Natural killer cell (primary cell): ENCODE results near the gene SLC7A7. TPM values are rescaled to one million over a fixed set of nuclear protein-coding genes. Genes with fewer than 3 reads are reported as not detected.

Experiments
- ATAC-seq, 3 donors: fragments of 150-1000 bp in 2 of 3; fragments of 200-7000 bp in 1 of 3; cut with Tn5 transposase; 1 replicate in 1 of 3; 2 replicates in 2 of 3; pipeline ENCODE4 v1.10.0; 2021; ENCODE audit warnings: mild to moderate bottlenecking in 2 of 3, moderate library complexity in 2 of 3
- DNase-seq, 2 donors: peaks; one replicate each; pipeline versions ENCODE4 v3.0.0 to v3.0.0-alpha.2; 2013 to 2021; ENCODE audit warnings: mixed read lengths in 1 of 2
- H3K27ac ChIP-seq: one replicate; pipeline ENCODE4 v1.5.1; 2013; ENCODE audit warnings: mild to moderate bottlenecking, low read length
- H3K27me3 ChIP-seq: one replicate; pipeline ENCODE4 v1.6.1; 2013; ENCODE audit warnings: low read length; ENCODE audit not compliant: control insufficient read depth, insufficient read depth
- H3K36me3 ChIP-seq: one replicate; pipeline ENCODE4 v1.6.1; 2013; ENCODE audit warnings: low read length; ENCODE audit not compliant: control insufficient read depth, insufficient read depth
- H3K4me1 ChIP-seq: one replicate; pipeline ENCODE4 v1.6.1; 2013; ENCODE audit warnings: low read length; ENCODE audit not compliant: control insufficient read depth, insufficient read depth
- H3K4me3 ChIP-seq: one replicate; pipeline ENCODE4 v1.5.1; 2013; ENCODE audit warnings: low read length
- H3K9me3 ChIP-seq: one replicate; pipeline ENCODE4 v1.6.1; 2013; ENCODE audit warnings: low read length; ENCODE audit not compliant: control insufficient read depth, insufficient read depth
- H3K27ac Mint-ChIP-seq, 2 donors: one replicate each; pipeline ENCODE4 v1.8.0; 2022; ENCODE audit warnings: mild to moderate bottlenecking in 2 of 2, mixed read lengths in 2 of 2, moderate library complexity in 1 of 2
- H3K27me3 Mint-ChIP-seq, 2 donors: one replicate each; pipeline ENCODE4 v1.8.0; 2022; ENCODE audit warnings: low read depth in 2 of 2, mixed read lengths in 2 of 2
- H3K36me3 Mint-ChIP-seq: one replicate; pipeline ENCODE4 v1.8.0; 2022; ENCODE audit warnings: mixed read lengths
- H3K4me1 Mint-ChIP-seq, 2 donors: one replicate each; pipeline ENCODE4 v1.8.0; 2022; ENCODE audit warnings: mixed read lengths in 2 of 2
- H3K4me3 Mint-ChIP-seq: one replicate; pipeline ENCODE4 v1.8.0; 2022; ENCODE audit warnings: mild to moderate bottlenecking, moderate library complexity, mixed read lengths
- H3K9me3 Mint-ChIP-seq, 2 donors: one replicate each; pipeline ENCODE4 v1.8.0; 2022; ENCODE audit warnings: mixed read lengths in 2 of 2
- WGBS: methylation state at CpG from one replicate; pipeline ENCODE4 v1.1.7; 2013; ENCODE audit warnings: missing lambda C conversion rate; ENCODE audit not compliant: insufficient coverage; 5-methylcytosine and 5-hydroxymethylcytosine counted together
- intact Hi-C: fragments of 100-400 bp; cut with micrococcal nuclease; formaldehyde crosslinking; loops from one replicate; pipeline ENCODE4 v1.14.2; 2022
- total RNA-seq, 4 donors: library from RNA; stranded (reverse); fragments of 120-200 nt in 1 of 4; gene quantifications; one replicate each; pipeline versions ENCODE4 v1.2.3 to v1.2.4, GENCODE V29; 2013 to 2022
- TF ChIP-seq, protein P1 (sequence below): fragments of 200-600 bp; IDR thresholded peaks from one replicate; pipeline ENCODE4 v1.8.0; 2022; ENCODE audit warnings: antibody characterized with exemption

SLC7A7 gene
- total RNA-seq, 3 donors from 2014 or later (not counting 1 experiment from before 2014, with no cell fraction given): 4.3 to 16.8 (median 9.6) TPM

DNA sequence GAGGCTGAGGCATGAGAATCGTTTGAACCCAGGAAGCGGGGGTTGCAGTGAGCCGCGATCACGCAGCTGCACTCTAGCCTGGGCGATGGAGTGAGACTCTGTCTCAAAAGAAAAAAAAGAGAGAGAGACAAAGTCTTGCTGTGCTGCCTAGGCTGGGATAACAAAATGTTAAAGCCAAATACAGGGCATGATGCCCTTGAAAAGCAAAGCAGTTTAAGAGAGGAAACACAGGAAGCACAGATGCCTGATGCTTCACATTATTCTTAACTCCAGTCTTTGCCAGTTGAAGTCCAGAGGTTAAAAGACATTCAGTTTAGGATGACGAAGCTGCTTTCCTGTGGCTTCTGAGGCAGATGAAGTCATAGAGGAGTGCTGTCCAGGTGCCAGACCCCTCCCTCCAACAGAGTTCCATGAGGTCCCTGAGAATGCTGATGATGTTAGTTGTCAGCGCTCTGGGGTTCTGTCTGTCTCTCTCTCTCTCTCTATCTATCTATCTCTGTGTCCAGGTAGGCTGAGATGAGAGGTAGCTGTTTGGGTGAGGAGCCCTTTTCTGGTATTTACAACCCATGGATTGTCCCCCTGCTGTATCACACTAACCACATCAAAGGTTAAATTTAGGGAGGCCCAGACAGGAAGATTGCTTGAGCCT lies 9.6 kb upstream of the SLC7A7 start:
- H3K27ac Mint-ChIP-seq: no peak overlapping the region
- H3K27me3 Mint-ChIP-seq: peaks cover 29 to 39% of the 10 kb centered on the region in 2 donors
- WGBS: 13% methylated on average over 7 of the region's 8 CpGs
- ATAC-seq (no peak), DNase-seq (no peak)
- H3K4me1 Mint-ChIP-seq: peaks cover 13 to 18% of the 10 kb centered on the region in 2 donors
- H3K36me3 Mint-ChIP-seq: no peaks in the 10 kb centered on the region
- no peaks in the 10 kb centered on the region for H3K9me3 ChIP-seq
- no peak overlapping the region for H3K27ac ChIP-seq
- H3K36me3 ChIP-seq: no peaks in the 10 kb centered on the region
- H3K27me3 ChIP-seq: peaks cover 9% of the 10 kb centered on the region
- H3K4me3 ChIP-seq: no peak overlapping the region
- peaks cover 21% of the 10 kb centered on the region for H3K4me1 ChIP-seq
- TF ChIP-seq, protein P1, sequence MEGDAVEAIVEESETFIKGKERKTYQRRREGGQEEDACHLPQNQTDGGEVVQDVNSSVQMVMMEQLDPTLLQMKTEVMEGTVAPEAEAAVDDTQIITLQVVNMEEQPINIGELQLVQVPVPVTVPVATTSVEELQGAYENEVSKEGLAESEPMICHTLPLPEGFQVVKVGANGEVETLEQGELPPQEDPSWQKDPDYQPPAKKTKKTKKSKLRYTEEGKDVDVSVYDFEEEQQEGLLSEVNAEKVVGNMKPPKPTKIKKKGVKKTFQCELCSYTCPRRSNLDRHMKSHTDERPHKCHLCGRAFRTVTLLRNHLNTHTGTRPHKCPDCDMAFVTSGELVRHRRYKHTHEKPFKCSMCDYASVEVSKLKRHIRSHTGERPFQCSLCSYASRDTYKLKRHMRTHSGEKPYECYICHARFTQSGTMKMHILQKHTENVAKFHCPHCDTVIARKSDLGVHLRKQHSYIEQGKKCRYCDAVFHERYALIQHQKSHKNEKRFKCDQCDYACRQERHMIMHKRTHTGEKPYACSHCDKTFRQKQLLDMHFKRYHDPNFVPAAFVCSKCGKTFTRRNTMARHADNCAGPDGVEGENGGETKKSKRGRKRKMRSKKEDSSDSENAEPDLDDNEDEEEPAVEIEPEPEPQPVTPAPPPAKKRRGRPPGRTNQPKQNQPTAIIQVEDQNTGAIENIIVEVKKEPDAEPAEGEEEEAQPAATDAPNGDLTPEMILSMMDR: no peak
- no peaks in the 10 kb centered on the region for H3K9me3 Mint-ChIP-seq
- intact Hi-C loops: loop anchor here (5.0 kb wide), 2 partner anchors 157 to 238 kb away; partner anchors contain the start of genes AJUBA and DAD1
- no peak overlapping the region for H3K4me3 Mint-ChIP-seq

DNA sequence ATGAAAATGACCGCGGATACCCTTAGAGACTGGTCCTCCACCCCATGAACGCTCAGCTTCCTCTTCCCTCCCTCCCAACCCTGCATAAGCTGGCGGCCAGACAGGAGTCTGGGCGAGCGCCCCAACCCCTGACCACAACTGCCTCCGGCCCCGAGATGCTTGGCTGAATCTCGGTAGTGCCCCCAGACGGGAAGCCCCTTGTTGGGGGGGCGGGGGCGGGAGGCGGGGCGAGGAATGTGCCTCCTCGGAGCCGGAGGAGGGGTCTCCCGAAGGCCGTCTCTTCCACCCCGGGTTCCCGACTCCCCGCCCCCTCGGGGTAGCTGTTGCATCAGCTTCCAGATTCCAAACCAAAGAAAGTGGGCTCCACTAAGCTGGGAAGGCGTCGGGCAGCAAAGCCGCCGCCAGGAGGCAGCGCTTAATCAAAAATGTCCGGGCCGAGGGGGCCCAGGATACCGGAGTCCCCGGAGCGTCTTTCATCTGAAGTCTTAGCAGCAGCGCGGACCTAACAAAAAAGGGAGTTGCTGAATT lies 7.4 kb upstream of the SLC7A7 start:
- H3K27ac ChIP-seq: peak overlapping the region; percentile 32
- no peak overlapping the region for H3K27ac Mint-ChIP-seq

DNA sequence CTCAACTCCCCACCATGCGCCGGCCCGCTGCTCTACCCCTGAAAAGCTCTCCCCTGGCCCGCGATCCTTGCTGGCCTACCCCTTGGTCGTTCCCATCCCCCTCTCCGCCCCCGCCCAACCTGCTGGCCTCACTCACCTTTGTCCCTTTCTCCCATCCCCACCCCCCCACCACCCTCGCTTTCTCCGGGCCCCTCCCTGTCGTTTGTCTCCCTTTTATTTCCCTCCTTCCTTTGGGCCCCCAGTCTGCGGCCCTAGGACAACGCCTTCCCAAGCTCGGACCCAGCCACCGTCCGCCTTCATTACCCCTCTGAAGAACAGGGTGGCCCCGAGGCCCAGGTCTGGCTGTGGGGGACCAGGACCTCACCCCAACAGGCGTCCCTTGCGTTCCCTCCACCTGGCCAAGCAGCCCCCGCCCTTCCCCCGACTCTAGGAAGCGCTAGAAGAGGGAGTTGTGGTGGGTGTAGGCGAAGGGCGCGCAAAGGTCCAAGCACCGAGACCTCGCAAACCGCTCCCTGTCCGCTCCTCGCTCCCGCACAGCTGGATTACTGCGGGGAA lies 6.9 kb upstream of the SLC7A7 start:
- Mint-ChIP-seq H3K4me3 (peak overlapping the region; percentile 35), H3K4me1 (peaks cover 7 to 14% of the 10 kb centered on the region in 2 donors), H3K9me3 (no peaks in the 10 kb centered on the region), H3K27ac (no peak overlapping the region), H3K36me3 (no peaks in the 10 kb centered on the region), H3K27me3 (peaks cover 32 to 47% of the 10 kb centered on the region in 2 donors)
- Histone ChIP-seq H3K4me1 (peaks cover 17% of the 10 kb centered on the region), H3K9me3 (no peaks in the 10 kb centered on the region), H3K4me3 (peak overlapping the region; percentile 13), H3K36me3 (no peaks in the 10 kb centered on the region), H3K27ac (peak overlapping the region; percentile 32), H3K27me3 (peaks cover 9% of the 10 kb centered on the region)
- no peak for ATAC-seq
- no peak for DNase-seq
- TF ChIP-seq, protein P1: no peak
- WGBS: 69% methylated on average over 32 of the region's 32 CpGs
- intact Hi-C loops: loop anchor here (2.0 to 5.0 kb wide), 2 partner anchors 79 to 160 kb away; partner anchors contain the start of gene AJUBA

More for the DNA sequence above, 7.4 kb upstream of the SLC7A7 start:
- Histone ChIP-seq H3K9me3 (no peaks in the 10 kb centered on the region), H3K4me1 (peaks cover 17% of the 10 kb centered on the region), H3K27me3 (peaks cover 9% of the 10 kb centered on the region), H3K4me3 (peak overlapping the region; percentile 21), H3K36me3 (no peaks in the 10 kb centered on the region)
- TF ChIP-seq, protein P1: peak; percentile 72
- H3K4me3 Mint-ChIP-seq: peak overlapping the region; percentile 59
- intact Hi-C loops: loop anchor here (1.0 to 5.0 kb wide), 3 partner anchors 31 to 160 kb away; partner anchors contain the start of gene AJUBA
- peaks cover 7 to 14% of the 10 kb centered on the region in 2 donors for H3K4me1 Mint-ChIP-seq
- under 1% methylated on average over 34 of the region's 34 CpGs for WGBS
- peaks cover 32 to 47% of the 10 kb centered on the region in 2 donors for H3K27me3 Mint-ChIP-seq
- DNase-seq (peak; percentile 52 to 85), ATAC-seq (peak; percentile 81 to 90 (median 87))
- no peaks in the 10 kb centered on the region for H3K9me3 Mint-ChIP-seq
- H3K36me3 Mint-ChIP-seq: no peaks in the 10 kb centered on the region
